HG03575 (cell line): Measurements from ENCODE around the gene CAPG.
"Not testable (repeated sequence)": the region's sequence is repeated elsewhere in the genome, so short reads cannot be mapped to it uniquely, and the experiment has no call there.

Experiments used
- ATAC-seq: cut with Tn5 transposase; IDR thresholded peaks from one replicate; pipeline ENCODE4 v1.9.1; 2021; ENCODE audit not compliant: unreplicated experiment, insufficient number of reproducible peaks, low FRiP score; ENCODE audit errors: extremely low read depth

Gene CAPG

DNA sequence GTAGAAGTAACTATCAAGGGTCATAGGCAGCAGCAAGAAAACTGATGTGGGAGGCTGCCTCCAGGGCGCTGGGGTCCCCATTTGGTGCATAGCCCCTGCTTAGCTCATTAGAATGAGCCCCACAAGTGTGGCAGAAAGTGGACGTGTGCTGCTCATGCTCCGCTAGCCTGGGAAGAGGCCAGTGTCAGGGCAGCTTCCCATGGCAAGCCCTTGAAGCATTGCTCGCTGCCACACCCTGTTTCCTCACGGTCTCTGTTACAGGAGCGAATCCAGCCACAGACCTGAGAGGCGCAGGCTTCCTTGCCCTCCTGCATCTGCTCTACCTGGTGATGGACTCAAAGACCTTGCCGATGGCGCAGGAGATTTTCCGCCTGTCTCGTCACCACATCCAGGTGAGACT, 33.1 kb downstream of the CAPG start:
- ATAC-seq = no peak

GRCh38 chr2:85376291-85377065, 33.7 kb downstream of the CAPG start:
- ATAC-seq = no peak

DNA sequence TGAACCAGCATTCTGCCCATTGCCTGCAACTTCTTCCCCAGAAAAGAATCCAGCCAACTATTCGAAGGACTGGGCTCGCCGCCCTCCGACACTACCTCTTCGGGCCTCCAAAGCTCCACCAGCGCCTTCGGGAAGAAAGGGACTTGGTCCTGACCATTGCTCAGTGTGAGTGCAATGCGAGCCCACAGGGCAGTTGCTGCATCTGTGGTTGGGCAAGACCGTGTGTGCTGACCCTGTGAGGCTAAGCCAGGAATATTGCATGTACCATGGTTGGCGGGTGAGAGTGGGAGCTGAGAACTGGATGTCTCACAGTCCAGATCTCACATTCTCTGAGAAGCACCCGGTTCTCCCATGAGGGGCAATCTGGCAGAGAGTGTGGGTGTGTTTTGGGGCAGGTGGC, 39.1 kb downstream of the CAPG start:
- ATAC-seq = no peak

GRCh38 chr2:85369500-85369899, 40.7 kb downstream of the CAPG start:
- ATAC-seq = no peak

- no peak for ATAC-seq
These were observed 41.2 kb downstream of the CAPG start for GRCh38 chr2:85368921-85369320.

- ATAC-seq = no peak
These were observed 43.0 kb downstream of the CAPG start for GRCh38 chr2:85367180-85367579.

DNA sequence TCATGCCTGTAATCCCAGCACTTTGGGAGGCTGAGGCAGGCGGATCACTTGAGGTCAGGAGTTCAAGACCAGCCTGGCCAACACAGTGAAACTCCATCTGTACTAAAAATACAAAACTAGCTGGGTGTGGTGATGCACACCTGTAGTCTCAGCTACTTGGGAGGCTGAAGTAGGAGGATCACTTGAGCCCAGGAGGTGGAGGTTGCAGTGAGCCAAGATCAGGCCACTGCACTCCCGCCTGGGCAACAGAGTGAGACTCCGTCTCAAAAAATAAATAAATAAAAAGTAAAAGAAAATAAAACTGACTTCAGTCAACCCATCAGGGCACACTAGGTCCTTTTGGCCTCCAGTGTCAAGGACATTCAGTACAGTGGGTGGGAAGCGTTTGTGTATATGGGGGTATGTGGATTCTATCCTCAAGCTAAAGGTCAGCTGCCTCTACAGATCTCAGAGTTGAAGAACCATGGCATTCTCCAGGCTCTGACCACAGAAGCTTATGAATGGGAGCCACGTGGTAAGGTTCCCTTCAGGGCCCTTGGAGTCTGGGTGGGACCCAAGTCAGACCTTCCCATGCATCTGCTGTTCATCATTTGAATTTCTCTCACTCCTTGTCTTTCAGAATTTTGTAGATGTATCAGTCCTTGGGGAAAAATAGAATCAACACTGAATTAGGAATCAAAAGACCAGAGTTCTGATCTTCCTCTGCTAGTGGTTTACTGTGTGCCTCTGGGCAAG, 47.3 kb downstream of the CAPG start:
- not testable (repeated sequence) for ATAC-seq

- no peak for ATAC-seq
These were observed 52.4 kb downstream of the CAPG start for GRCh38 chr2:85357736-85358135.

DNA sequence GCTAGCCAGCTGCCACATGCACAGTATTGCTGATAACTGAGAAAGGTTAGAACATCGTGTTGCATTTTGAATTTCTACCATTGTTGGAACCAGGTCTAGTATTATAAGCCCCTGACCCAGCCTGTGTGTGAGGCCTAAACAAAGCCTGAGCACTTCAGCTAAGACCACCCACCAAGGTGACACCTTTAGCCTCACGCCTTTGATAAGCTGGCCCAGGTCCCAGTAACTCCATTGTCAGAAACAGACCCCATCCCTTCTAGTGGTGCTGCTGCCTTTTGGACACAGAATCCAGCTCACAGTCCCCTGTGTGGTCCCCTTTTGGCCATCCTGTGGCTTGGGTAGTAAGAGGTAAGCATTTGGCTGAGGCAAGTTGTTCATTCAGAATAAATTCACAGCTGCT, 54.0 kb downstream of the CAPG start:
- ATAC-seq = no peak

DNA sequence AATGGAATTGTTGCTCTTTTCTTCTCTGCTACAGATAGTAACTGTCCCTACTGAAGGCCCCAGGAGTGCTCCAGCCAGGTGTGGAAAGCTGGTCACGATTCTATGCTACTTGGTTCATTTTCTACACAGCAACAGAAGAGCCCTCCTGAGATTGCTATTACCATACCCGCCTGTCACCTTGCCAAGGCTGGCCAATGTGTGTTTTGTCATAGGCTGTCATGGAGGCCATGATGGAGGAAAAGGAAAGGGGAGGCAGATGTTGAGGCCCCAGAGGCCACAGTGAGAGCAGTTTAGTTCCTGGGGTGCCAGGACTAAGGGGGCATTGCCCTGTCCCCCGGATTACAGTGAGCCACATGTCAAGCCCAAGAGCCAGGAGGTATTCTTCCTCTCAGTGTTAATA, 54.6 kb downstream of the CAPG start:
- no peak for ATAC-seq

GRCh38 chr2:85355073-85355410, 55.1 kb downstream of the CAPG start:
- no peak for ATAC-seq

DNA sequence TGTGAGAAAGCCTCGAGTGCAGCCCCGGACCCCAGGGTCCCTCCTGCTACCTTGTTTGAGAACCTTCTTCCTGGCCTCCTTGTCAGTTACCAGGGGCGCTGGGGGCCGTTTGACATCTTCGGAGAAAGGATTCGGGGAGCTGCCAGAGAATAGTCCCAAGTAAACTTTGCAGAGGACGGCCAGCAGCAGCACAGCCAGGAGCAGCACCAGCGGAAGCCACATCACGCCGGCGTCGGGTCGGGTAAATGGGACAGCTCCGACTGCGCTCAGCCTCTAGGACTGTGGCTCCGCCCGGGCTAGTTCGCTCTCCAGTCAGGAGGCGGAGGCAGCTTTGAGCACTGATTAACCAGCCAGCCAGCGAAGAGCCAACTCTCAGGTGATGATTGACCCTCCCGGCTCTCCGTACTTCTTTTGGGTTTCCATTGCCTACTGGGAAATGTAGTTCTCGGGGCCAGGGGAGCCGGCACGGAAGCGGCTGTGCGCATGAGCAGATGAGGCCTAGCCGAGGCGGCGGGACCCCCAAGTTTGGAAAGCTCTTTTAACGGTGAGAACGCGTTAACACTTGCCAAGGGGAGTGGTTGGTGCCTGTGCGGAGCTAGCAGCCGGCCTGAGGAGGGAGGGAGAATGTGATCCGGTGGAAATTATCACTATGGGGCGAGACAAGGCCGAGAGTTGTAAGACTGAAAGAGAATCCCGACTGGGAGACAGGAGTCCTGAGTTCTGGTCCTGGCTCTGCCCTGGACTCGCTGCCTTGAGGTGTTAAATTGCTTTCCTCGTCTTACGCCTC, 55.7 kb downstream of the CAPG start, which contains the start of the genes ELMOD3 and RETSAT:
Gene ELMOD3, plus strand, starts transcription at position 484 of the 787 bp plus-strand sequence. CDS start 2,430 bp downstream, outside the sequence.
Gene RETSAT, minus strand, starts transcription at position 243 of the 787 bp plus-strand sequence. Its CDS starts 21 bp downstream, at position 222.
- peak; percentile 74 for ATAC-seq

DNA sequence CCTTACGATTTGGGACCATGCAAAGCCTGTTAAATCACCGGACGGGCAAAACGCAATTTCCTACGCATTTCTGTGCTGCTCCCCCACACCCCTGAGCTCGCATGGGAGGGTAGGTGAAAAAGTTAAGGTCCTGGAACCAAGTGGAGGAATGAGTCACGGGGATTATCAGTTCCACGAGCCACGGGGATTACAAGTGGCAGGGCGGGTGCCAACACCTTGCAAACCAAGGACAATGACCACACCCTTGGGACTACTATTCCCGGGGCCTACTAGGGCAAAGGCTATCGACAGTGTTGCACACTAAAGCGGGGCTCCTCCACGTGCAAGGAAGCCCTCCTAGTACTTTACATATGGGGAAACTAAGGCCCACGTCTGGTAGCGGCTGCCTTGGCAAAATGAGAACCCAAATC, 56.3 kb downstream of the CAPG start:
- no peak for ATAC-seq

DNA sequence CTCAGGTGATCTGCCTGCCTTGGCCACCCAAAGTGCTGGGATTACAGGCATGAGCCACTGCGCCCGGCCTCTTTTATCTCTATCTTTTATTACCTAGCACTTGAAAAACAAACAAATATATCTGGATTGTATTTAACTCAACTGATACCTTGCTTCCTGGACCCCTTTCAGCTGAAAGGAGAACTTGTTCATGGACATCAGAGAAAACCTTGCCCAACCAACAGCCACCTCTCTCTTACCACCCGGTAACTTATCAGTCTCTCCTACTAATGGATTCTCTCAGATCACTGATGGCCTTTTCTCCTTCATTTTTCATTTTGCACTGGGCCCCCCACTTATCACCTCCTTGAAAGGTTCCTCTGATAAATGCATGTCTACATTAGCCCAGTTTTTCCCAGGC, 62.6 kb downstream of the CAPG start:
- ATAC-seq = no peak
